D721Med (cell line): ENCODE data around the gene PIK3CB.
"Not testable (repeated sequence)": the region's sequence is repeated elsewhere in the genome, so short reads cannot be mapped to it uniquely, and the experiment has no call there.

Experiments used
- DNase-seq: peaks from one replicate; pipeline ENCODE4 v3.0.0; 2011; ENCODE audit warnings: low spot score; ENCODE audit not compliant: insufficient read length
- FAIRE-seq: peaks from 2 replicates; lab custom pipeline; 2011; peaks lifted over from hg19 to GRCh38; lab: Jason Lieb, UNC
- CTCF ChIP-seq: IDR thresholded peaks from 2 replicates; pipeline ENCODE4 v1.5.1; 2012; ENCODE audit warnings: mild to moderate bottlenecking, control low read depth; ENCODE audit not compliant: insufficient read depth; ENCODE audit errors: missing control alignments

PIK3CB gene

GRCh38 chr3:138615462-138615861 is 219.3 kb downstream of the PIK3CB start:
- FAIRE-seq (no peak), DNase-seq (no peak)
- no peak for TF ChIP-seq CTCF

- FAIRE-seq: no peak
- no peak for DNase-seq
- TF ChIP-seq CTCF: no peak
Observed at GRCh38 chr3:138609898-138610266, 224.8 kb downstream of the PIK3CB start.

- no peak for FAIRE-seq
Observed at GRCh38 chr3:138608322-138609135, 226.2 kb downstream of the PIK3CB start, which contains the start of gene FAIM. FAIM (plus strand) TSS chr3:138608771; CDS start chr3:138619727, 10,956 bp downstream.

GRCh38 chr3:138604106-138604595 is 230.6 kb downstream of the PIK3CB start:
- FAIRE-seq, DNase-seq: not testable (repeated sequence)

More at GRCh38 chr3:138608322-138609135, 226.2 kb downstream of the PIK3CB start, which contains the start of gene FAIM:
- TF ChIP-seq CTCF: no peak
- peak; percentile 55 for DNase-seq
